CD4-positive, alpha-beta T cell treated with Interleukin-6 at 100 ng/mL for 8 hours (primary cell): ENCODE data around the gene AADACL3.

Experiments
- DNase-seq: peaks from one replicate; pipeline ENCODE4 v3.0.0-alpha.2; 2020; ENCODE audit warnings: mixed read lengths, low spot score

The AADACL3 gene

DNA sequence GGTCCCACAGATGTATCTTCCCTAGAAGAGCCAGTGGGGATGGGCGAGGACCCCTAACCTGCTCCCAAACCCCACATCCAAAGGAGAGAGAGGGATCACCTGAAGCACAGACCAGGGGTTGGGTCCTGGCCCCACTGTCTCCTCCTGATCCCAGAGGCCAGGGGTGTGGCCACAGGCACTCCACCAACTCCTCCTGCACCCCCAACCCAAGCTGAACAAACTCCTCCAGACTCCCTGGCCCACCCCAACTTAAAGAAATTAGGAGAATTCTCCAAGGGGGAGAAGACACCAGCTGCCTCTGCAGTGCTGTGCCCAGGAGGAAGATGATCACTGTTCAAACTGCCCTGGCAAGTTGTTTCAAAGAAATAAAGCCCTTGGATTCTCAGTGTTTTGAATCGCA is 53.1 kb downstream of the AADACL3 start:
- DNase-seq, result no peak

- no peak for DNase-seq
These were observed 54.1 kb downstream of the AADACL3 start for GRCh38 chr1:12769976-12770505.

DNA sequence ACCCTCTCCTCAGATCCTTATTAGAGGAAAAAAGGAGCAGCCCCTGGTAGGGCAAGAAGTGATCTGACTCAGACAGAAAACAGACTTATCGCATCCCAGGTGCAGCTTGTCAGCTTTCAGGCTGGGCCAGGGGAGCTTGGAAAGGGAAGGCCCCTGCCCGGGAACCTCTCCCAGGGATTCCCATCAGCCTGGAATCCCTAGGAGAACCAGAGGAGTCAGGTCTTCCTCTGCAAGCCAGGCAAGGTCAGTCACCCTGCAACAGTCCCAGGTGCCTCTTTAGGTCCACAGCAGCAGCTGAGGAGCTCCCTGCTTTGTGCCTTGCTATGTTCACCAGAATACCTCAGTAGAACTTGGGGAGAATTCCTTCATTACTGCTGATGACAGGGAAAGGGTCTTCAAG is 54.7 kb downstream of the AADACL3 start:
- no peak for DNase-seq

- no peak for DNase-seq
These were observed 55.3 kb downstream of the AADACL3 start for GRCh38 chr1:12771186-12771585.

- DNase-seq, result no peak
These were observed 56.6 kb downstream of the AADACL3 start for GRCh38 chr1:12772520-12772919.

- DNase-seq, result no peak
These were observed 57.5 kb downstream of the AADACL3 start, which contains the start of gene PRAMEF12 for GRCh38 chr1:12773438-12773837. Gene PRAMEF12, plus strand, starts transcription at chr1:12773738. Its CDS starts 1,130 bp downstream, at chr1:12774868.

- no peak for DNase-seq
These were observed 59.0 kb downstream of the AADACL3 start for GRCh38 chr1:12774801-12775345.

GRCh38 chr1:12775443-12775842 is 59.5 kb downstream of the AADACL3 start:
- no peak for DNase-seq

DNA sequence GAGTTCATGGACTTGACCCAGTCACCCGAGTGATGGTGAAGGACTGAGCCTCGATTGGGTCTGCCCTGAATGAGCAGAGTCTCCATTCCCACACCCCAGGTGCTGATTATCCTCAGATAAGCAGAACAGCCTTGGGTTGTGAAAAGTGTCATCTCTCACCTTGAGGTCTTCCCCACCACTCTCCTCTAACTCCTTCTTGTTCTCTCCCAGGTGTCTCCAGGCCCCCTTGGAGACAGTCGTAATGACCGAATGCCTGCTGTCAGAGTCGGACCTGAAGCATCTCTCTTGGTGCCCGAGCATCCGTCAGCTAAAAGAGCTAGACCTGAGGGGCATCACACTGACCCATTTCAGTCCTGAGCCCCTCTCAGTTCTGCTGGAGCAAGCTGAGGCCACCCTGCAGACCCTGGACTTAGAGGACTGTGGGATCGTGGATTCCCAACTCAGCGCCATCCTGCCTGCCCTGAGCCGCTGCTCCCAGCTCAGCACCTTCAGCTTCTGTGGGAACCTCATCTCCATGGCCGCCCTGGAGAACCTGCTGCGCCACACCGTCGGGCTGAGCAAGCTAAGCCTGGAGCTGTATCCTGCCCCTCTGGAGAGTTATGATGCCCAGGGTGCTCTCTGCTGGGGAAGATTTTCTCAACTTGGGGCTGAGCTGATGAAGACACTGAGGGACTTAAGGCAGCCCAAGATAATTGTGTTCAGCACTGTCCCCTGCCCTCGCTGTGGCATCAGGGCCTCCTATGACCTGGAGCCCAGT is 61.1 kb downstream of the AADACL3 start:
- no peak for DNase-seq
